ENCODE results near the gene AKR1E2. TPM values are rescaled to one million over a fixed set of nuclear protein-coding genes. Genes with fewer than 3 reads are reported as not detected.

AKR1E2 gene
- total and polyA plus RNA-seq, 9 of the 15 experiments (the other 6 are each of a cell fraction or from before 2014, with no cell fraction given), result 4.2 to 16.6 (median 9.8) TPM

DNA sequence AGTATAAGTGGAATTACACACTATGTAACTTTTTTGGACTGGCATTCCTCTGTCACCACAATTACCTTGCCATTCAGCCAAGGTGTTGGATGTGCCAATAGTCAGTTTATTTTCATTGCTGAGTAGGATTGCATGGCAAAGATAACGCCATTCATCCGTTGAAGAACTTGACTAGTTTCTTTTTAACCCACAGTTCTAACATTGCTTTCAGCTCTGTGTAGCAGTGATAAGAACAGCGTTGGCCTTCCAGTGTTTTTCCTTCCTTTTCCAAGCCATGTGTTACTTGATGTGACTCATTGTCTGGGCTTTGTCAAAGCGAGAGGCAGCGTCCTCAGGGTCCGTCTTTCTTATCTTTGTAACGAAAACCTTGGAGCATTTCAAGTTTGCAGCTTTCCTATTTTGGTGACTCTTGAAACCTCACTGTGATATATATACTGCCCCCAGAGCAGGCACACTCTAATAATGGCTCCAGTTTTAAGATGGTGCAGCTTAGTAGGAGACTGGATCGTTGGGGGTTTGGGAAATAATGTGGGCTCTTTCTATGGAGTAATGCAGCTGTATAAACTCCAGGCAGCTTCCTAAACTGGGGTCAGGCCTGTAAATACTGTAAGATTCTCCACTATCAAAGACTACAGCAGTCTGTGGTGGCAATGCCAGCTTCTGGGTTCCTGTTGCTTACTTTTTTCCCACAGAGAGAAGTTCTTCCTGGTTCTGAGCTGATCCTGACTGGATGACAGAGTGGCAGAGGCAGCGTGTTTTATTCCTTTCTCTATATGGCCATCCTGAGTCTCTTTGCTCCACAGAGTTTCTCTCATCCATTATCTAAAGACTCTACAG, 41.7 kb downstream of the AKR1E2 start (continued):
- TF ChIP-seq GATAD2B (IDR thresholded peaks at IDR 0.05; ENCODE audit: borderline replicate concordance) (peak; percentile 88), MCM2 (IDR thresholded peaks at IDR 0.05; ENCODE audit: low read depth) (no peak), RBFOX2 (IDR thresholded peaks at IDR 0.05; ENCODE audit: low read depth, low read length) (peak; percentile 10), CREM (IDR thresholded peaks at IDR 0.05; ENCODE audit: low read depth) (peak; percentile 74; the same call in 1 of the 2 replicates), TOE1 (IDR thresholded peaks at IDR 0.05; ENCODE audit: borderline replicate concordance) (0 out of 2 replicates have a peak, but pooled peaks have one; percentile 20), TOE1 (CRISPR knock-in tag; IDR thresholded peaks at IDR 0.05; ENCODE audit: borderline replicate concordance, low read depth) (no peak), CHD4 (IDR thresholded peaks at IDR 0.05; ENCODE audit: insufficient read depth, insufficient replicate concordance, low read depth, low read length, poor library complexity, severe bottlenecking) (peak; percentile 5), EGR1 (conservative IDR thresholded peaks at IDR 0.05) (peak; percentile 37), DMBX1 (CRISPR knock-in tag; IDR thresholded peaks at IDR 0.05; ENCODE audit: borderline replicate concordance) (no peak), KHSRP (IDR thresholded peaks at IDR 0.05) (peak; percentile 53; the same call in 1 of the 2 replicates), PML (IDR thresholded peaks at IDR 0.05; ENCODE audit: low read length) (peak; percentile 94), NR4A1 (CRISPR knock-in tag; IDR thresholded peaks at IDR 0.05) (no peak), NR4A1 (tag; IDR thresholded peaks at IDR 0.05) (no peak), BRD4 (IDR thresholded peaks at IDR 0.05) (0 out of 2 replicates have a peak, but pooled peaks have one; percentile 57), TBL1XR1 (IDR thresholded peaks at IDR 0.05; ENCODE audit: low read length in 2 of 2) (peak; percentile 81 to 91; a peak in 3 of 4 replicates), CEBPG (CRISPR knock-in tag; IDR thresholded peaks at IDR 0.05) (peak; percentile 75), CEBPG (tag; conservative IDR thresholded peaks at IDR 0.05 in 1 of 2, IDR thresholded peaks at IDR 0.05 in 1 of 2) (peak in 1 of 2 experiments; percentile 92; a peak in 3 of 4 replicates), TSC22D4 (tag; IDR thresholded peaks at IDR 0.05) (no peak), HDAC3 (IDR thresholded peaks at IDR 0.05; ENCODE audit: borderline replicate concordance, partially characterized antibody) (peak; percentile 91), TAF9B (IDR thresholded peaks at IDR 0.05; ENCODE audit: partially characterized antibody) (peak; percentile 84), TAL1 (IDR thresholded peaks at IDR 0.05) (peak; percentile 98), FOSL1 (tag; conservative IDR thresholded peaks at IDR 0.05) (peak; percentile 98), CTBP1 (IDR thresholded peaks at IDR 0.05; ENCODE audit: borderline replicate concordance) (peak; percentile 89), YBX1 (IDR thresholded peaks at IDR 0.05) (no peak)
- TF ChIP-seq, protein P1, sequence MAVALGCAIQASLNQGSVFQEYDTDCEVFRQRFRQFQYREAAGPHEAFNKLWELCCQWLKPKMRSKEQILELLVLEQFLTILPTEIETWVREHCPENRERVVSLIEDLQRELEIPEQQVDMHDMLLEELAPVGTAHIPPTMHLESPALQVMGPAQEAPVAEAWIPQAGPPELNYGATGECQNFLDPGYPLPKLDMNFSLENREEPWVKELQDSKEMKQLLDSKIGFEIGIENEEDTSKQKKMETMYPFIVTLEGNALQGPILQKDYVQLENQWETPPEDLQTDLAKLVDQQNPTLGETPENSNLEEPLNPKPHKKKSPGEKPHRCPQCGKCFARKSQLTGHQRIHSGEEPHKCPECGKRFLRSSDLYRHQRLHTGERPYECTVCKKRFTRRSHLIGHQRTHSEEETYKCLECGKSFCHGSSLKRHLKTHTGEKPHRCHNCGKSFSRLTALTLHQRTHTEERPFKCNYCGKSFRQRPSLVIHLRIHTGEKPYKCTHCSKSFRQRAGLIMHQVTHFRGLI (CRISPR knock-in tag; IDR thresholded peaks at IDR 0.05), result no peak
- TF ChIP-seq, protein P2, sequence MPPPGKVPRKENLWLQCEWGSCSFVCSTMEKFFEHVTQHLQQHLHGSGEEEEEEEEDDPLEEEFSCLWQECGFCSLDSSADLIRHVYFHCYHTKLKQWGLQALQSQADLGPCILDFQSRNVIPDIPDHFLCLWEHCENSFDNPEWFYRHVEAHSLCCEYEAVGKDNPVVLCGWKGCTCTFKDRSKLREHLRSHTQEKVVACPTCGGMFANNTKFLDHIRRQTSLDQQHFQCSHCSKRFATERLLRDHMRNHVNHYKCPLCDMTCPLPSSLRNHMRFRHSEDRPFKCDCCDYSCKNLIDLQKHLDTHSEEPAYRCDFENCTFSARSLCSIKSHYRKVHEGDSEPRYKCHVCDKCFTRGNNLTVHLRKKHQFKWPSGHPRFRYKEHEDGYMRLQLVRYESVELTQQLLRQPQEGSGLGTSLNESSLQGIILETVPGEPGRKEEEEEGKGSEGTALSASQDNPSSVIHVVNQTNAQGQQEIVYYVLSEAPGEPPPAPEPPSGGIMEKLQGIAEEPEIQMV (tag; conservative IDR thresholded peaks at IDR 0.05; ENCODE audit: low read depth), result no peak
